Measurements from ENCODE around the gene TEX19. TPM values are rescaled to one million over a fixed set of nuclear protein-coding genes. Genes with fewer than 3 reads are reported as not detected.

The TEX19 gene
- total RNA-seq, 1 experiment from 2014 or later: 1.4 TPM

Other genes with a start within 250 kb of the TEX19 start
- gene CCDC57, start 146.4 kb upstream of the TEX19 start, total RNA-seq (2014; rRNA removed; shearing (Covaris generic)): 23.5 and 24.6 TPM in 2 replicates
- 11.0 and 13.2 TPM in 2 replicates for gene SLC16A3, start 130.2 kb upstream of the TEX19 start, total RNA-seq (2014; rRNA removed; shearing (Covaris generic))
- gene CSNK1D, start 85.5 kb upstream of the TEX19 start, total RNA-seq (2014; rRNA removed; shearing (Covaris generic)): 70.5 and 88.7 TPM in 2 replicates
- gene CD7, start 41.6 kb upstream of the TEX19 start, total RNA-seq (2014; rRNA removed; shearing (Covaris generic)): 4.8 and 6.3 TPM in 2 replicates
- 0.36 and 1.1 TPM in 2 replicates for gene SECTM1, start 25.5 kb upstream of the TEX19 start, total RNA-seq (2014; rRNA removed; shearing (Covaris generic))
- gene UTS2R, start 12.5 kb downstream of the TEX19 start, total RNA-seq (2014; rRNA removed; shearing (Covaris generic)): 8.0 and 8.3 TPM in 2 replicates
- gene HEXD, start 59.1 kb downstream of the TEX19 start, total RNA-seq (2014; rRNA removed; shearing (Covaris generic)): 8.9 and 14.2 TPM in 2 replicates
- 142 and 144 TPM in 2 replicates for gene OGFOD3, start 59.3 kb downstream of the TEX19 start, total RNA-seq (2014; rRNA removed; shearing (Covaris generic))
- 62.8 and 69.7 TPM in 2 replicates for gene CYBC1, start 91.5 kb downstream of the TEX19 start, total RNA-seq (2014; rRNA removed; shearing (Covaris generic))
- gene NARF, start 99.5 kb downstream of the TEX19 start, total RNA-seq (2014; rRNA removed; shearing (Covaris generic)): 150 and 156 TPM in 2 replicates
- 87.6 and 95.0 TPM in 2 replicates for gene FOXK2, start 160.5 kb downstream of the TEX19 start, total RNA-seq (2014; rRNA removed; shearing (Covaris generic))